ENCODE data around the gene INPP5D.

INPP5D gene

GRCh38 chr2:233161730-233162129, 101.6 kb downstream of the INPP5D start:
- Histone ChIP-seq H3K27ac (replicated peaks) (no peak overlapping the region), H3K4me3 (replicated peaks; ENCODE audit: insufficient read depth, low read length) (no peak overlapping the region), H3K27me3 (ENCODE audit: insufficient read depth, poor library complexity, severe bottlenecking) (no peaks in the 10 kb centered on the region)
- no peak for DNase-seq (ENCODE audit: low read depth in 1 of 2, low spot score in 1 of 2)
- TF ChIP-seq REST (IDR thresholded peaks at IDR 0.05; ENCODE audit: insufficient replicate concordance, low read depth): no peak

GRCh38 chr2:233162770-233163169, 102.6 kb downstream of the INPP5D start:
- DNase-seq (ENCODE audit: low read depth in 1 of 2, low spot score in 1 of 2): no peak
- peak overlapping the region; percentile 35 for H3K27ac ChIP-seq (replicated peaks)
- H3K4me3 ChIP-seq (replicated peaks; ENCODE audit: insufficient read depth, low read length): no peak overlapping the region
- H3K27me3 ChIP-seq (ENCODE audit: insufficient read depth, poor library complexity, severe bottlenecking): no peaks in the 10 kb centered on the region
- TF ChIP-seq POLR2AphosphoS5 (IDR thresholded peaks at IDR 0.05; ENCODE audit: low read depth) (no peak), GABPA (IDR thresholded peaks at IDR 0.05; ENCODE audit: low read depth) (no peak), CTCF (IDR thresholded peaks at IDR 0.05; ENCODE audit: insufficient read depth, low read length) (no peak), SPI1 (IDR thresholded peaks at IDR 0.05; ENCODE audit: borderline replicate concordance, low read depth) (no peak), REST (IDR thresholded peaks at IDR 0.05; ENCODE audit: insufficient replicate concordance, low read depth) (no peak)

GRCh38 chr2:233163486-233164103, 103.5 kb downstream of the INPP5D start:
- DNase-seq (ENCODE audit: low read depth in 1 of 2, low spot score in 1 of 2): no peak
- peak overlapping the region; percentile 96 for H3K27ac ChIP-seq (replicated peaks)
- no peaks in the 10 kb centered on the region for H3K27me3 ChIP-seq (ENCODE audit: insufficient read depth, poor library complexity, severe bottlenecking)
- no peak overlapping the region for H3K4me3 ChIP-seq (replicated peaks; ENCODE audit: insufficient read depth, low read length)
- no peak for TF ChIP-seq GABPA (IDR thresholded peaks at IDR 0.05; ENCODE audit: low read depth)
- no peak for TF ChIP-seq CTCF (IDR thresholded peaks at IDR 0.05; ENCODE audit: insufficient read depth, low read length)
- TF ChIP-seq REST (IDR thresholded peaks at IDR 0.05; ENCODE audit: insufficient replicate concordance, low read depth): no peak
- no peak for TF ChIP-seq POLR2AphosphoS5 (IDR thresholded peaks at IDR 0.05; ENCODE audit: low read depth)
- no peak for TF ChIP-seq SPI1 (IDR thresholded peaks at IDR 0.05; ENCODE audit: borderline replicate concordance, low read depth)

Measured in HL-60 (cell line).